Measurements from ENCODE around the gene SLC23A2. TPM values are rescaled to one million over a fixed set of nuclear protein-coding genes. Genes with fewer than 3 reads are reported as not detected.

The SLC23A2 gene
- polyA plus RNA-seq, 1 donor from 2014 or later: 38.3 TPM

DNA sequence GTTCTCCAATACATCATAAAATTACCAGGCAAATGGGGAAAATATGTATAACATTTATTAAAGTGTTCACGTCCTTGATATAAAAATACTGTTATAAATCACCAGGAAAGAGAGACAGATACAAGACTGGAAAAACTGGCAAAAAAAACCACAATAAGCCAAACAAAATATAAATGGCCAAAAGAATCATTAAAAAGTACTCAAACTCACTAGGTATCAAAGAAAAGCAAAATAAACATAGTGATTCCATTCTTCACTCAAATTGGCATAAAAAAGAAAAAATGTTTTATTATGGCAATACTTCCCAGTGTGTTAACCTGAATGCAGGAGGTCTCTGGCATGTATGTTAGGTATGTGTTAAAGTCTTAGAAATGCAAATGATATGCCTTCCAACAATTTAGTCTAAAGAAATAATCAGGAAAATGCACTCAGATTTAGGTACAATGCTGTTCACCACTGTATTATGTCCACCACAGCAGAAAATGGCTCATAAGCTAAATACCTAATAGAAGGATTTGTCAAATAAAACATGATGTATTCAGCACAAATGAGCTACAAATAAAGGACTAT is 21.4 kb downstream of the SLC23A2 start:
- Histone ChIP-seq H3K9ac (ENCODE audit: low read length) (no peak overlapping the region), H3F3A (ENCODE audit: insufficient read depth, low read length, poor library complexity, severe bottlenecking) (no peaks in the 10 kb centered on the region), H3K9me2 (ENCODE audit: insufficient read depth, low read length) (no peaks in the 10 kb centered on the region), H4K20me1 (ENCODE audit: insufficient read depth) (no peaks in the 10 kb centered on the region), H3K27ac (ENCODE audit: low read length) (no peak overlapping the region), H3K36me3 (ENCODE audit: insufficient read depth, low read length) (no peaks in the 10 kb centered on the region), H3K9me3 (ENCODE audit: low read length) (no peaks in the 10 kb centered on the region), H2AFZ (ENCODE audit: low read depth, low read length) (no peak overlapping the region), H3K4me2 (ENCODE audit: low read length) (no peak overlapping the region), H3K79me2 (replicated peaks; ENCODE audit: insufficient read depth, low read length) (no peaks in the 10 kb centered on the region), H3K4me3 (ENCODE audit: low read length) (no peak overlapping the region), H3K27me3 (ENCODE audit: insufficient read depth, low read depth, low read length) (no peaks in the 10 kb centered on the region)
- TF ChIP-seq, protein P1, sequence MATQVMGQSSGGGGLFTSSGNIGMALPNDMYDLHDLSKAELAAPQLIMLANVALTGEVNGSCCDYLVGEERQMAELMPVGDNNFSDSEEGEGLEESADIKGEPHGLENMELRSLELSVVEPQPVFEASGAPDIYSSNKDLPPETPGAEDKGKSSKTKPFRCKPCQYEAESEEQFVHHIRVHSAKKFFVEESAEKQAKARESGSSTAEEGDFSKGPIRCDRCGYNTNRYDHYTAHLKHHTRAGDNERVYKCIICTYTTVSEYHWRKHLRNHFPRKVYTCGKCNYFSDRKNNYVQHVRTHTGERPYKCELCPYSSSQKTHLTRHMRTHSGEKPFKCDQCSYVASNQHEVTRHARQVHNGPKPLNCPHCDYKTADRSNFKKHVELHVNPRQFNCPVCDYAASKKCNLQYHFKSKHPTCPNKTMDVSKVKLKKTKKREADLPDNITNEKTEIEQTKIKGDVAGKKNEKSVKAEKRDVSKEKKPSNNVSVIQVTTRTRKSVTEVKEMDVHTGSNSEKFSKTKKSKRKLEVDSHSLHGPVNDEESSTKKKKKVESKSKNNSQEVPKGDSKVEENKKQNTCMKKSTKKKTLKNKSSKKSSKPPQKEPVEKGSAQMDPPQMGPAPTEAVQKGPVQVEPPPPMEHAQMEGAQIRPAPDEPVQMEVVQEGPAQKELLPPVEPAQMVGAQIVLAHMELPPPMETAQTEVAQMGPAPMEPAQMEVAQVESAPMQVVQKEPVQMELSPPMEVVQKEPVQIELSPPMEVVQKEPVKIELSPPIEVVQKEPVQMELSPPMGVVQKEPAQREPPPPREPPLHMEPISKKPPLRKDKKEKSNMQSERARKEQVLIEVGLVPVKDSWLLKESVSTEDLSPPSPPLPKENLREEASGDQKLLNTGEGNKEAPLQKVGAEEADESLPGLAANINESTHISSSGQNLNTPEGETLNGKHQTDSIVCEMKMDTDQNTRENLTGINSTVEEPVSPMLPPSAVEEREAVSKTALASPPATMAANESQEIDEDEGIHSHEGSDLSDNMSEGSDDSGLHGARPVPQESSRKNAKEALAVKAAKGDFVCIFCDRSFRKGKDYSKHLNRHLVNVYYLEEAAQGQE (IDR thresholded peaks at IDR 0.05; ENCODE audit: borderline replicate concordance): no peak
- no peak for TF ChIP-seq POLR2AphosphoS5 (IDR thresholded peaks at IDR 0.05)
- TF ChIP-seq EZH2 (IDR thresholded peaks at IDR 0.05; ENCODE audit: borderline replicate concordance, insufficient read depth, low read length, poor library complexity, severe bottlenecking): no peak
- no peak for TF ChIP-seq RAD21 (conservative IDR thresholded peaks at IDR 0.05)
- no peak for TF ChIP-seq EP300 (conservative IDR thresholded peaks at IDR 0.05; ENCODE audit: poor library complexity, severe bottlenecking)
- TF ChIP-seq, protein P2, sequence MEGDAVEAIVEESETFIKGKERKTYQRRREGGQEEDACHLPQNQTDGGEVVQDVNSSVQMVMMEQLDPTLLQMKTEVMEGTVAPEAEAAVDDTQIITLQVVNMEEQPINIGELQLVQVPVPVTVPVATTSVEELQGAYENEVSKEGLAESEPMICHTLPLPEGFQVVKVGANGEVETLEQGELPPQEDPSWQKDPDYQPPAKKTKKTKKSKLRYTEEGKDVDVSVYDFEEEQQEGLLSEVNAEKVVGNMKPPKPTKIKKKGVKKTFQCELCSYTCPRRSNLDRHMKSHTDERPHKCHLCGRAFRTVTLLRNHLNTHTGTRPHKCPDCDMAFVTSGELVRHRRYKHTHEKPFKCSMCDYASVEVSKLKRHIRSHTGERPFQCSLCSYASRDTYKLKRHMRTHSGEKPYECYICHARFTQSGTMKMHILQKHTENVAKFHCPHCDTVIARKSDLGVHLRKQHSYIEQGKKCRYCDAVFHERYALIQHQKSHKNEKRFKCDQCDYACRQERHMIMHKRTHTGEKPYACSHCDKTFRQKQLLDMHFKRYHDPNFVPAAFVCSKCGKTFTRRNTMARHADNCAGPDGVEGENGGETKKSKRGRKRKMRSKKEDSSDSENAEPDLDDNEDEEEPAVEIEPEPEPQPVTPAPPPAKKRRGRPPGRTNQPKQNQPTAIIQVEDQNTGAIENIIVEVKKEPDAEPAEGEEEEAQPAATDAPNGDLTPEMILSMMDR (IDR thresholded peaks at IDR 0.05; ENCODE audit: poor library complexity, severe bottlenecking): no peak
- no peak for TF ChIP-seq TAF1 (IDR thresholded peaks at IDR 0.05; ENCODE audit: low read depth)
- no peak for TF ChIP-seq SMC3 (conservative IDR thresholded peaks at IDR 0.05; ENCODE audit: poor library complexity)
- TF ChIP-seq MXI1 (conservative IDR thresholded peaks at IDR 0.05; ENCODE audit: poor library complexity, severe bottlenecking): no peak

DNA sequence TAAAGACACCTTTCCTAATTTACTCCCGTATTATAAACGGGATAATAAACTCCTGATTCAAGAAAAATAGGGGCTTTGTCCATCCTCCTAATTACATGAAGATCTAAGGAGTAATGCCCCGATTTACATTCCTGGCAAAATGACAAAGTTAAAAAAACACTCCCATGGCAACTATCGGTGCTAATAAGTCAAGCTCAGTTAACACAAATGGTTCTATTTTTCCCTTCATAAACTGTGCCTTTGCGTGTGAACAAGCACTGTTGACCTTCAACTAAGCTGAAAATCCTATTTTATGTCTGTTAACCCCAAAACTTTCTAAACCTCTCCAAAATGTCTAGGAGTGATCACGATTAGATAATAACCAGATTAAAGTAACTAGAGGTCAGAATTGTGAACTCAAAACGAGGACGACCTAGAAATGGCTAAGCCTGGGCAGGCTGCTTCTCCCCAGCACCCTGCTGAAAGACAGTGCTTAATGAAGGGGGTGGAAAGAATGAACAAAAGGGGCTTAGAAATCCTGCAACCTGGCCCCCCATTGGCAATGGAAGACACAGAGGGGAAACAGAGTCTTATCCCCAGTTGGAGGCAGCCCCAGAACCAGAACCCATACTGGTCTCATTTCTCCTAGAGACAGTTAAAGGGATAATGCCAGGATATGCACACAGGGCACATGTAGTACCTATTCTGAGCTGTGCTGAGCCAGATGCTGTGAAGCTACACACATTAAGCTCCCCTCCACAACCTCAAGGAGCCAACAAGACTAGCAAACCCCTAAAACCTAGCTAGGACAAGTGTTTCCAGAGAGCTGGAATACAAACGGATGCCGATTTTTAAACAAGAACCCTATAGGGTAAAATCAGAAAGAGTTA is 23.0 kb downstream of the SLC23A2 start:
- no peak for TF ChIP-seq POLR2AphosphoS5 (IDR thresholded peaks at IDR 0.05)
- no peak for TF ChIP-seq TAF1 (IDR thresholded peaks at IDR 0.05; ENCODE audit: low read depth)
- TF ChIP-seq EZH2 (IDR thresholded peaks at IDR 0.05; ENCODE audit: borderline replicate concordance, insufficient read depth, low read length, poor library complexity, severe bottlenecking): no peak
- TF ChIP-seq RAD21 (conservative IDR thresholded peaks at IDR 0.05): no peak
- TF ChIP-seq EP300 (conservative IDR thresholded peaks at IDR 0.05; ENCODE audit: poor library complexity, severe bottlenecking): no peak
- TF ChIP-seq, protein P1 (IDR thresholded peaks at IDR 0.05; ENCODE audit: borderline replicate concordance): no peak
- TF ChIP-seq MXI1 (conservative IDR thresholded peaks at IDR 0.05; ENCODE audit: poor library complexity, severe bottlenecking): no peak
- no peak for TF ChIP-seq SMC3 (conservative IDR thresholded peaks at IDR 0.05; ENCODE audit: poor library complexity)
- TF ChIP-seq, protein P2 (IDR thresholded peaks at IDR 0.05; ENCODE audit: poor library complexity, severe bottlenecking): no peak
- H3K4me2 ChIP-seq (ENCODE audit: low read length): no peak overlapping the region
- no peaks in the 10 kb centered on the region for H3F3A ChIP-seq (ENCODE audit: insufficient read depth, low read length, poor library complexity, severe bottlenecking)
- H3K27ac ChIP-seq (ENCODE audit: low read length): no peak overlapping the region
- no peak overlapping the region for H2AFZ ChIP-seq (ENCODE audit: low read depth, low read length)
- no peaks in the 10 kb centered on the region for H4K20me1 ChIP-seq (ENCODE audit: insufficient read depth)
- no peaks in the 10 kb centered on the region for H3K9me2 ChIP-seq (ENCODE audit: insufficient read depth, low read length)
- H3K4me3 ChIP-seq (ENCODE audit: low read length): no peak overlapping the region
- H3K9me3 ChIP-seq (ENCODE audit: low read length): no peaks in the 10 kb centered on the region
- no peaks in the 10 kb centered on the region for H3K27me3 ChIP-seq (ENCODE audit: insufficient read depth, low read depth, low read length)
- H3K9ac ChIP-seq (ENCODE audit: low read length): no peak overlapping the region
- H3K36me3 ChIP-seq (ENCODE audit: insufficient read depth, low read length): no peaks in the 10 kb centered on the region
- no peaks in the 10 kb centered on the region for H3K79me2 ChIP-seq (replicated peaks; ENCODE audit: insufficient read depth, low read length)

Measured in neural cell (in vitro differentiated cells).